ENCODE data around the gene OR5H1. TPM values are rescaled to one million over a fixed set of nuclear protein-coding genes. Genes with fewer than 3 reads are reported as not detected.

Gene OR5H1
- not detected in 2 replicates for total RNA-seq (ENCODE audit: low replicate concordance)

GRCh38 chr3:98130421-98130820 lies at the start of gene OR5H1:
TSS of gene OR5H1 (plus strand) at chr3:98130721. CDS start at chr3:98132698, 1,977 bp downstream.

GRCh38 chr3:98086873-98087272 lies 43.6 kb upstream of the OR5H1 start, which contains the start of gene OR5AC2:
TSS of gene OR5AC2 (plus strand) at chr3:98087173. CDS start at chr3:98087173, 0 bp downstream.

GRCh38 chr3:98147179-98147578 lies 16.7 kb downstream of the OR5H1 start, which contains the start of gene OR5H14:
TSS of gene OR5H14 (plus strand) at chr3:98147479. CDS start at chr3:98149386, 1,907 bp downstream.

GRCh38 chr3:98166396-98166795 lies 35.9 kb downstream of the OR5H1 start, which contains the start of gene OR5H15:
TSS of gene OR5H15 (plus strand) at chr3:98166696. CDS start at chr3:98168700, 2,004 bp downstream.

Other genes with a start within 250 kb of the OR5H1 start
- gene RIOX2, start 158.3 kb upstream of the OR5H1 start, total RNA-seq (ENCODE audit: low replicate concordance), result 17.7 and 27.4 TPM in 2 replicates
- not detected in 2 replicates for gene GABRR3, start 95.4 kb upstream of the OR5H1 start, total RNA-seq (ENCODE audit: low replicate concordance)
- gene OR5AC2, start 43.5 kb upstream of the OR5H1 start, total RNA-seq (ENCODE audit: low replicate concordance), result not detected in 2 replicates
- gene OR5H14, start 16.8 kb downstream of the OR5H1 start, total RNA-seq (ENCODE audit: low replicate concordance), result not detected in 2 replicates
- gene OR5H15, start 36.0 kb downstream of the OR5H1 start, total RNA-seq (ENCODE audit: low replicate concordance), result not detected in 2 replicates
- gene OR5H6, start 133.5 kb downstream of the OR5H1 start, total RNA-seq (ENCODE audit: low replicate concordance), result not detected in 2 replicates
- not detected in 2 replicates for gene OR5H2, start 151.8 kb downstream of the OR5H1 start, total RNA-seq (ENCODE audit: low replicate concordance)
- gene OR5K4, start 223.1 kb downstream of the OR5H1 start, total RNA-seq (ENCODE audit: low replicate concordance), result not detected in 2 replicates

All from smooth muscle cell of the coronary artery (primary cell).